HCT116 (cell line): Measurements from ENCODE around the gene CTNNA2. TPM values are rescaled to one million over a fixed set of nuclear protein-coding genes. Genes with fewer than 3 reads are reported as not detected.

Experiments used
- ATAC-seq: fragments of 200-7000 bp; cut with Tn5 transposase; 2 replicates; pipeline ENCODE4 v1.9.1; 2020; ENCODE audit warnings: mild to moderate bottlenecking, moderate library complexity
- BruUV-seq: library from RNA; stranded (reverse); fragments of 400-500 nt; replicated peaks from 2 replicates; lab custom pipeline; 2021; lab: Mats Ljungman, UMichigan
- CTCF ChIA-PET: fragments of 300-600 bp; sonication (Branson Sonifier 250); formaldehyde crosslinking; loops from one replicate; lab custom pipeline; 2021; ENCODE audit warnings: antibody characterized with exemption; lab: Charles Lee
- POLR2A ChIA-PET: fragments of 300-600, 350-600 bp; sonication (Branson Sonifier 250); formaldehyde crosslinking; loops from one replicate; lab custom pipeline; 2021; ENCODE audit warnings: antibody characterized with exemption; lab: Charles Lee
- RAD21 ChIA-PET, 2 experiments: fragments of 300-600 bp; sonication (Branson Sonifier 250); formaldehyde crosslinking; loops; one replicate each; lab custom pipeline; 2023; ENCODE audit warnings: low total read pairs in 2 of 2; ENCODE audit not compliant: uncharacterized antibody in 2 of 2, unreplicated experiment in 2 of 2, low non-redundant PET in 1 of 2; lab: Charles Lee
- DNase-seq: peaks from one replicate; pipeline ENCODE4 v3.0.0-alpha.2; 2010; ENCODE audit warnings: low read depth, low spot score
- H2AFZ ChIP-seq: fragments of 200-600 bp; shearing (Covaris generic), sonication (generic); 2 replicates; pipeline ENCODE4 v1.6.1; 2017; ENCODE audit warnings: low read depth, mixed run types, mixed read lengths, antibody characterized with exemption, low read length; ENCODE audit not compliant: poor library complexity, severe bottlenecking
- H3K27ac ChIP-seq: 2 replicates; pipeline ENCODE4 v1.5.1; 2012; ENCODE audit warnings: low read depth, low read length
- H3K27me3 ChIP-seq: fragments of 200-600 bp; sonication (generic); 2 replicates; pipeline ENCODE4 v1.6.1; 2016; ENCODE audit warnings: mixed run types, low read length, mixed read lengths; ENCODE audit not compliant: insufficient read depth
- H3K36me3 ChIP-seq, 2 experiments: fragments of 200-500 bp in 1 of 2; fragments of 200-600 bp in 1 of 2; sonication (Bioruptor generic) in 1 of 2; sonication (generic) in 1 of 2; 2 replicates each; pipeline versions ENCODE4 v1.5.1 to v1.6.1; 2014 to 2016; ENCODE audit warnings: low read length in 2 of 2, inconsistent platforms in 1 of 2, mixed read lengths in 1 of 2, mixed run types in 1 of 2; ENCODE audit not compliant: insufficient read depth in 2 of 2, control insufficient read depth in 1 of 2
- H3K4me1 ChIP-seq, 2 experiments: fragments of 200-600 bp in 1 of 2; sonication (generic) in 1 of 2; 2 replicates each; pipeline versions ENCODE4 v1.5.1 to v1.6.1; 2012 to 2017; ENCODE audit warnings: low read length in 2 of 2, inconsistent platforms in 1 of 2, mild to moderate bottlenecking in 1 of 2, mixed read lengths in 1 of 2, mixed run types in 1 of 2, moderate library complexity in 1 of 2; ENCODE audit not compliant: insufficient read depth in 2 of 2, control insufficient read depth in 1 of 2
- H3K4me2 ChIP-seq: fragments of 200-600 bp; sonication (generic); 2 replicates; pipeline ENCODE4 v1.6.1; 2017; ENCODE audit warnings: mixed run types, low read length, mixed read lengths
- H3K4me3 ChIP-seq, 2 experiments: fragments of 200-600 bp in 1 of 2; sonication (generic) in 1 of 2; replicated peaks in 1 of 2; 2 replicates each; pipeline ENCODE4 v1.5.1; 2011 to 2016; ENCODE audit warnings: low read length in 2 of 2, control low read depth in 1 of 2, low read depth in 1 of 2, mild to moderate bottlenecking in 1 of 2, mixed read lengths in 1 of 2, mixed run types in 1 of 2
- H3K79me2 ChIP-seq: fragments of 200-600 bp; sonication (generic); 2 replicates; pipeline ENCODE4 v1.6.1; 2017; ENCODE audit warnings: mild to moderate bottlenecking, mixed run types, low read length, moderate library complexity, mixed read lengths; ENCODE audit not compliant: insufficient read depth
- H3K9ac ChIP-seq: fragments of 200-600 bp; sonication (generic); 2 replicates; pipeline ENCODE4 v1.6.1; 2016; ENCODE audit warnings: low read length, mixed read lengths
- H3K9me2 ChIP-seq: fragments of 200-600 bp; sonication (generic), shearing (Covaris generic); 2 replicates; pipeline ENCODE4 v1.6.1; 2017; ENCODE audit warnings: mixed run types, mild to moderate bottlenecking, moderate library complexity; ENCODE audit not compliant: insufficient read depth
- H3K9me3 ChIP-seq, 2 experiments: fragments of 200-500 bp in 1 of 2; fragments of 200-600 bp in 1 of 2; sonication (Bioruptor generic) in 1 of 2; sonication (generic) in 1 of 2; 2 replicates each; pipeline ENCODE4 v1.6.1; 2014 to 2017; ENCODE audit warnings: low read length in 2 of 2, mixed read lengths in 2 of 2, inconsistent platforms in 1 of 2, low read depth in 1 of 2, mild to moderate bottlenecking in 1 of 2, mixed run types in 1 of 2, moderate library complexity in 1 of 2; ENCODE audit not compliant: control insufficient read depth in 1 of 2, insufficient read depth in 1 of 2
- H4K20me1 ChIP-seq: fragments of 200-600 bp; sonication (generic), shearing (Covaris generic); 2 replicates; pipeline ENCODE4 v1.6.1; 2017; ENCODE audit warnings: mixed run types, mild to moderate bottlenecking, moderate library complexity; ENCODE audit not compliant: insufficient read depth
- CBX3 ChIP-seq: IDR thresholded peaks from 2 replicates; pipeline ENCODE4 v1.6.1; 2012; ENCODE audit warnings: low read depth
- CEBPB ChIP-seq: IDR thresholded peaks from 2 replicates; pipeline ENCODE4 v1.6.1; 2012; ENCODE audit warnings: low read depth
- CTCF ChIP-seq, 3 experiments: fragments of 200-600 bp in 1 of 3; sonication (generic) in 1 of 3; IDR thresholded peaks in 2 of 3; conservative IDR thresholded peaks in 1 of 3; 2 replicates each; pipeline ENCODE4 v1.5.1; 2012 to 2017; ENCODE audit warnings: low read depth in 2 of 3, low read length in 2 of 3, antibody characterized with exemption in 1 of 3, borderline replicate concordance in 1 of 3, control low read depth in 1 of 3, mild to moderate bottlenecking in 1 of 3, mixed read lengths in 1 of 3, mixed run types in 1 of 3, moderate library complexity in 1 of 3; ENCODE audit not compliant: insufficient read depth in 1 of 3
- EGR1 ChIP-seq: IDR thresholded peaks from 2 replicates; pipeline ENCODE4 v1.6.1; 2012; ENCODE audit warnings: low read depth
- ELF1 ChIP-seq: IDR thresholded peaks from 2 replicates; pipeline ENCODE4 v1.6.1; 2012; ENCODE audit warnings: low read depth, borderline replicate concordance
- EZH2 ChIP-seq: fragments of 200-600 bp; sonication (generic); IDR thresholded peaks from 2 replicates; pipeline ENCODE4 v1.6.1; 2017; ENCODE audit warnings: antibody characterized with exemption, mixed run types
- EZH2phosphoT487 ChIP-seq: fragments of 200-600 bp; IDR thresholded peaks from 2 replicates; pipeline ENCODE4 v1.6.1; 2018; ENCODE audit warnings: antibody characterized with exemption, borderline replicate concordance
- FOSL1 ChIP-seq: IDR thresholded peaks from 2 replicates; pipeline ENCODE4 v1.6.1; 2012; ENCODE audit warnings: low read depth
- JUND ChIP-seq: IDR thresholded peaks from 2 replicates; pipeline ENCODE4 v1.6.1; 2012
- MAX ChIP-seq: IDR thresholded peaks from 2 replicates; pipeline ENCODE4 v1.6.1; 2012
- POLR2A ChIP-seq: IDR thresholded peaks from 2 replicates; pipeline ENCODE4 v1.7.0; 2011; ENCODE audit warnings: borderline replicate concordance; ENCODE audit not compliant: insufficient read depth, insufficient read length; ENCODE audit errors: extremely low read depth
- POLR2AphosphoS5 ChIP-seq: IDR thresholded peaks from 2 replicates; pipeline ENCODE4 v1.6.1; 2011; ENCODE audit warnings: mild to moderate bottlenecking, low read depth, low read length, moderate library complexity
- RAD21 ChIP-seq: IDR thresholded peaks from 2 replicates; pipeline ENCODE4 v1.6.1; 2012; ENCODE audit warnings: low read depth, mild to moderate bottlenecking
- SIN3A ChIP-seq: IDR thresholded peaks from 2 replicates; pipeline ENCODE4 v1.6.1; 2012; ENCODE audit warnings: low read depth
- SP1 ChIP-seq: IDR thresholded peaks from 2 replicates; pipeline ENCODE4 v1.6.1; 2012; ENCODE audit warnings: low read depth
- SRF ChIP-seq: IDR thresholded peaks from 2 replicates; pipeline ENCODE4 v1.6.1; 2012; ENCODE audit warnings: low read depth
- YY1 ChIP-seq: IDR thresholded peaks from 2 replicates; pipeline ENCODE4 v1.6.1; 2011; ENCODE audit warnings: low read length, low read depth, moderate library complexity, mild to moderate bottlenecking; ENCODE audit not compliant: insufficient replicate concordance; ENCODE audit errors: extremely low read depth
- ZFX ChIP-seq: fragments of 450-650 bp; IDR thresholded peaks from 2 replicates; pipeline ENCODE4 v1.6.1; 2017
- ZNF274 ChIP-seq: fragments of 200-500 bp; sonication (Bioruptor generic); IDR thresholded peaks from 2 replicates; pipeline ENCODE4 v1.6.1; 2014; ENCODE audit warnings: mild to moderate bottlenecking, low read depth, low read length, inconsistent platforms
- intact Hi-C: fragments of 100-400 bp; cut with micrococcal nuclease; formaldehyde crosslinking; loops from 2 replicates; pipeline ENCODE4 v1.10.0; 2022
- total RNA-seq: library from RNA; stranded (reverse); gene quantifications from one replicate; pipeline ENCODE4 v1.2.1, GENCODE V29; 2021; ENCODE audit not compliant: unreplicated experiment
- TF ChIP-seq, protein P1 (sequence below): IDR thresholded peaks from 2 replicates; pipeline ENCODE4 v1.6.1; 2011; ENCODE audit warnings: mild to moderate bottlenecking, low read length, moderate library complexity; ENCODE audit not compliant: insufficient replicate concordance; ENCODE audit errors: extremely low read depth

CTNNA2 gene
- total RNA-seq, 1 experiment from 2014 or later: not detected

DNA sequence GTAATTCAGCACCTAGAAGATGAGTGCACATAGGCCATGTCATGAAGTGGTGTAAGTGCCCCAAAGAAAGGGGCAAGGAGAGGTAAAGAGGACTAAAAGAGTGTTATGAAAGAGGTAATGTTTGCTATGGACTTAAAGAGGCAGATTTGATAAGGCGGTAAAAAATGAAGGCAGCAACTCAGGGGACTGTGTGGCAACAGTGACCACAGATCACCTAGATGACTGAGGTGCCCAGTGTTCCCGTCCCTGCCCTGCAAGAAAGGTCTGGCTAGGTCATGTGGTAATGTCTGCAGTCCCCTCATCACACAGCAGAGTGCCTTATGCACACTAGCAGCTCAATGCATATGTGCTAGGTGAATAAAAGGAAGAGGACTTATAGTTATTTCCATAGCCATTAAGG lies 434.9 kb downstream of the CTNNA2 start:
- no peak overlapping the region for H2AFZ ChIP-seq
- peaks cover 0 to 7% of the 10 kb centered on the region in 2 experiments; a peak in 2 of 4 replicates for H3K9me3 ChIP-seq
- POLR2A ChIA-PET: no interaction called here
- intact Hi-C loops: no loop called here
- TF ChIP-seq YY1 (no peak), EGR1 (no peak), ZFX (no peak), MAX (no peak), SP1 (no peak), POLR2A (no peak), JUND (no peak), EZH2phosphoT487 (no peak), ZNF274 (no peak), ELF1 (no peak), CTCF (IDR thresholded peaks at IDR 0.05 in 2 of 3, conservative IDR thresholded peaks at IDR 0.05 in 1 of 3; ENCODE audit: borderline replicate concordance in 1 of 3, insufficient read depth in 1 of 3, low read depth in 2 of 3, low read length in 2 of 3) (no peak), POLR2AphosphoS5 (no peak), FOSL1 (no peak), RAD21 (no peak), CEBPB (no peak), SRF (no peak), EZH2 (no peak), CBX3 (no peak), SIN3A (no peak)
- TF ChIP-seq, protein P1, sequence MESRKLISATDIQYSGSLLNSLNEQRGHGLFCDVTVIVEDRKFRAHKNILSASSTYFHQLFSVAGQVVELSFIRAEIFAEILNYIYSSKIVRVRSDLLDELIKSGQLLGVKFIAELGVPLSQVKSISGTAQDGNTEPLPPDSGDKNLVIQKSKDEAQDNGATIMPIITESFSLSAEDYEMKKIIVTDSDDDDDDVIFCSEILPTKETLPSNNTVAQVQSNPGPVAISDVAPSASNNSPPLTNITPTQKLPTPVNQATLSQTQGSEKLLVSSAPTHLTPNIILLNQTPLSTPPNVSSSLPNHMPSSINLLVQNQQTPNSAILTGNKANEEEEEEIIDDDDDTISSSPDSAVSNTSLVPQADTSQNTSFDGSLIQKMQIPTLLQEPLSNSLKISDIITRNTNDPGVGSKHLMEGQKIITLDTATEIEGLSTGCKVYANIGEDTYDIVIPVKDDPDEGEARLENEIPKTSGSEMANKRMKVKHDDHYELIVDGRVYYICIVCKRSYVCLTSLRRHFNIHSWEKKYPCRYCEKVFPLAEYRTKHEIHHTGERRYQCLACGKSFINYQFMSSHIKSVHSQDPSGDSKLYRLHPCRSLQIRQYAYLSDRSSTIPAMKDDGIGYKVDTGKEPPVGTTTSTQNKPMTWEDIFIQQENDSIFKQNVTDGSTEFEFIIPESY: no peak
- DNase-seq: no peak
- no peak for ATAC-seq
- H3K27ac ChIP-seq: no peak overlapping the region
- H3K9me2 ChIP-seq: no peaks in the 10 kb centered on the region
- H4K20me1 ChIP-seq: no peaks in the 10 kb centered on the region
- CTCF ChIA-PET: no interaction called here
- no peak overlapping the region for H3K4me3 ChIP-seq
- no peak overlapping the region for H3K9ac ChIP-seq
- H3K79me2 ChIP-seq: no peaks in the 10 kb centered on the region
- RAD21 ChIA-PET: no interaction called here
- no peaks in the 10 kb centered on the region for H3K27me3 ChIP-seq
- no TSS peak for BruUV-seq
- no peaks in the 10 kb centered on the region for H3K4me1 ChIP-seq
- H3K4me2 ChIP-seq: no peak overlapping the region
- no peaks in the 10 kb centered on the region for H3K36me3 ChIP-seq
